Measurements from ENCODE around the gene CCDC192.

GRCh38 chr5:127820910-127821553 is 117.8 kb downstream of the CCDC192 start:
- TF ChIP-seq CTCF (conservative IDR thresholded peaks at IDR 0.05) (no peak), ZFX (IDR thresholded peaks at IDR 0.05) (no peak)
